GM18861 (cell line): ENCODE results near the gene USHBP1.

Experiments used
- ATAC-seq: cut with Tn5 transposase; IDR thresholded peaks from one replicate; pipeline ENCODE4 v1.9.1; 2021; ENCODE audit not compliant: unreplicated experiment

USHBP1 gene

GRCh38 chr19:17242431-17243208 lies 21.9 kb downstream of the USHBP1 start:
- ATAC-seq = no peak

- ATAC-seq = no peak
Observed at GRCh38 chr19:17240826-17241399, 23.6 kb downstream of the USHBP1 start.

- no peak for ATAC-seq
Observed at GRCh38 chr19:17240062-17240752, 24.3 kb downstream of the USHBP1 start.

- no peak for ATAC-seq
Observed at GRCh38 chr19:17237747-17238706, 26.5 kb downstream of the USHBP1 start.

GRCh38 chr19:17236811-17237543 lies 27.6 kb downstream of the USHBP1 start:
- no peak for ATAC-seq

GRCh38 chr19:17235971-17236777 lies 28.4 kb downstream of the USHBP1 start:
- ATAC-seq = peak; percentile 15

GRCh38 chr19:17235300-17235970 lies 29.1 kb downstream of the USHBP1 start:
- ATAC-seq = peak; percentile 67

GRCh38 chr19:17234911-17235299 lies 29.6 kb downstream of the USHBP1 start:
- ATAC-seq = no peak

- no peak for ATAC-seq
Observed at GRCh38 chr19:17232258-17232657, 32.3 kb downstream of the USHBP1 start.

- ATAC-seq = no peak
Observed at GRCh38 chr19:17229890-17230289, 34.7 kb downstream of the USHBP1 start.

- ATAC-seq = no peak
Observed at GRCh38 chr19:17227798-17228367, 36.7 kb downstream of the USHBP1 start.

GRCh38 chr19:17226002-17226933 lies 38.3 kb downstream of the USHBP1 start, which contains the start of gene OCEL1:
Gene OCEL1, plus strand, starts transcription at chr19:17226226. Its CDS starts 22 bp downstream, at chr19:17226248.
- ATAC-seq = peak; percentile 85

GRCh38 chr19:17225053-17225452 lies 39.5 kb downstream of the USHBP1 start:
- ATAC-seq = no peak

GRCh38 chr19:17220207-17220758 lies 44.3 kb downstream of the USHBP1 start:
- no peak for ATAC-seq

- no peak for ATAC-seq
Observed at GRCh38 chr19:17219286-17219685, 45.3 kb downstream of the USHBP1 start.

- no peak for ATAC-seq
Observed at GRCh38 chr19:17216058-17216670, 48.4 kb downstream of the USHBP1 start.
